NT2/D1 (cell line): ENCODE measurements around the gene IL3RA.

ENCODE experiments used
- DNase-seq: peaks from one replicate; pipeline ENCODE4 v3.0.0-alpha.2; 2011; ENCODE audit warnings: low read depth, low spot score
- H3K27me3 ChIP-seq: 2 replicates; pipeline ENCODE4 v1.6.0; 2011; ENCODE audit warnings: mild to moderate bottlenecking; ENCODE audit not compliant: insufficient read length, insufficient read depth
- H3K36me3 ChIP-seq: 2 replicates; pipeline ENCODE4 v1.6.1; 2011; ENCODE audit warnings: mild to moderate bottlenecking, low read length, mixed read lengths; ENCODE audit not compliant: insufficient read depth, insufficient read length
- H3K4me1 ChIP-seq: 2 replicates; pipeline ENCODE4 v1.5.1; 2011; ENCODE audit not compliant: insufficient read depth, insufficient read length
- H3K4me3 ChIP-seq: 2 replicates; pipeline ENCODE4 v1.5.1; 2011; ENCODE audit warnings: low read depth; ENCODE audit not compliant: insufficient read length
- H3K9ac ChIP-seq: 2 replicates; pipeline ENCODE4 v1.6.0; 2011; ENCODE audit warnings: low read depth; ENCODE audit not compliant: insufficient read length
- H3K9me3 ChIP-seq: 2 replicates; pipeline ENCODE4 v1.5.1; 2011; ENCODE audit warnings: mild to moderate bottlenecking, low read length; ENCODE audit not compliant: insufficient read depth
- SUZ12 ChIP-seq: IDR thresholded peaks from 2 replicates; pipeline ENCODE4 v1.6.1; 2011; ENCODE audit not compliant: insufficient read length, insufficient read depth; ENCODE audit errors: extremely low read depth
- YY1 ChIP-seq: IDR thresholded peaks from 2 replicates; pipeline ENCODE4 v1.6.1; 2011; ENCODE audit not compliant: insufficient read length, insufficient read depth
- ZNF274 ChIP-seq: IDR thresholded peaks from 2 replicates; pipeline ENCODE4 v1.6.1; 2011; ENCODE audit warnings: mild to moderate bottlenecking, low read depth, low read length

IL3RA gene

DNA sequence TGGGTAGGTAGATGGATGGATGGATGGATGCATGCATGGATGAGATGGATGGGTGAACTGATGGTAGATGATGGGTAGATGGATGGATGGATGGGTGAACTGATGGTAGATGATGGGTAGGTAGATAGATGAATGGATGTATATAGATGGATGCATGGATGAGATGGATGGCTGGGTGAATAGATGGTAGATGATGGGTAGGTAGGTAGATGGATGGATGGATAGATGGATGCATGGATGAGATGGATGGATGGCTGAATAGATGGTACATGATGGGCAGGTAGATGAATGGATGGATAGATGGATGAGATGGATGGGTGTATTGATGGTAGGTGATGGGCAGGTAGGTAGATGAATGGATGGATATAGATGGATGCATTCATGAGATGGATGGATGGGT lies 70.5 kb downstream of the IL3RA start:
- Histone ChIP-seq H3K9ac (no peak overlapping the region), H3K4me3 (no peak overlapping the region), H3K4me1 (peaks cover 2% of the 10 kb centered on the region), H3K27me3 (no peaks in the 10 kb centered on the region), H3K9me3 (no peaks in the 10 kb centered on the region), H3K36me3 (peaks cover 68% of the 10 kb centered on the region)
- TF ChIP-seq ZNF274 (no peak), YY1 (no peak), SUZ12 (no peak)
- no peak for DNase-seq

GRCh38 chrX:1411326-1411725 lies 74.7 kb downstream of the IL3RA start:
- no peaks in the 10 kb centered on the region for H3K9me3 ChIP-seq
- no peak for TF ChIP-seq YY1
- no peak for TF ChIP-seq SUZ12
- TF ChIP-seq ZNF274 = no peak
- no peak for DNase-seq
- no peak overlapping the region for H3K9ac ChIP-seq
- H3K4me3 ChIP-seq = no peak overlapping the region
- H3K4me1 ChIP-seq = no peaks in the 10 kb centered on the region
- no peaks in the 10 kb centered on the region for H3K27me3 ChIP-seq
- peaks cover 62% of the 10 kb centered on the region for H3K36me3 ChIP-seq

GRCh38 chrX:1412551-1413161 lies 76.1 kb downstream of the IL3RA start:
- Histone ChIP-seq H3K36me3 (peaks cover 62% of the 10 kb centered on the region), H3K9ac (no peak overlapping the region), H3K9me3 (no peaks in the 10 kb centered on the region), H3K4me3 (no peak overlapping the region), H3K27me3 (no peaks in the 10 kb centered on the region), H3K4me1 (no peaks in the 10 kb centered on the region)
- TF ChIP-seq YY1 = no peak
- TF ChIP-seq SUZ12 = no peak
- no peak for DNase-seq

- Histone ChIP-seq H3K4me3 (no peak overlapping the region), H3K9me3 (no peaks in the 10 kb centered on the region), H3K36me3 (peaks cover 72% of the 10 kb centered on the region), H3K27me3 (no peaks in the 10 kb centered on the region), H3K9ac (no peak overlapping the region), H3K4me1 (peaks cover 9% of the 10 kb centered on the region)
- DNase-seq = no peak
- no peak for TF ChIP-seq SUZ12
- TF ChIP-seq YY1 = no peak
- TF ChIP-seq ZNF274 = no peak
Measured at GRCh38 chrX:1416327-1416784, 79.8 kb downstream of the IL3RA start.

GRCh38 chrX:1416965-1417760 lies 80.6 kb downstream of the IL3RA start:
- no peak for DNase-seq
- Histone ChIP-seq H3K9me3 (no peaks in the 10 kb centered on the region), H3K27me3 (no peaks in the 10 kb centered on the region), H3K4me3 (no peak overlapping the region), H3K4me1 (peaks cover 9% of the 10 kb centered on the region), H3K9ac (no peak overlapping the region), H3K36me3 (peaks cover 70% of the 10 kb centered on the region)
- no peak for TF ChIP-seq YY1
- no peak for TF ChIP-seq ZNF274
- TF ChIP-seq SUZ12 = no peak

DNA sequence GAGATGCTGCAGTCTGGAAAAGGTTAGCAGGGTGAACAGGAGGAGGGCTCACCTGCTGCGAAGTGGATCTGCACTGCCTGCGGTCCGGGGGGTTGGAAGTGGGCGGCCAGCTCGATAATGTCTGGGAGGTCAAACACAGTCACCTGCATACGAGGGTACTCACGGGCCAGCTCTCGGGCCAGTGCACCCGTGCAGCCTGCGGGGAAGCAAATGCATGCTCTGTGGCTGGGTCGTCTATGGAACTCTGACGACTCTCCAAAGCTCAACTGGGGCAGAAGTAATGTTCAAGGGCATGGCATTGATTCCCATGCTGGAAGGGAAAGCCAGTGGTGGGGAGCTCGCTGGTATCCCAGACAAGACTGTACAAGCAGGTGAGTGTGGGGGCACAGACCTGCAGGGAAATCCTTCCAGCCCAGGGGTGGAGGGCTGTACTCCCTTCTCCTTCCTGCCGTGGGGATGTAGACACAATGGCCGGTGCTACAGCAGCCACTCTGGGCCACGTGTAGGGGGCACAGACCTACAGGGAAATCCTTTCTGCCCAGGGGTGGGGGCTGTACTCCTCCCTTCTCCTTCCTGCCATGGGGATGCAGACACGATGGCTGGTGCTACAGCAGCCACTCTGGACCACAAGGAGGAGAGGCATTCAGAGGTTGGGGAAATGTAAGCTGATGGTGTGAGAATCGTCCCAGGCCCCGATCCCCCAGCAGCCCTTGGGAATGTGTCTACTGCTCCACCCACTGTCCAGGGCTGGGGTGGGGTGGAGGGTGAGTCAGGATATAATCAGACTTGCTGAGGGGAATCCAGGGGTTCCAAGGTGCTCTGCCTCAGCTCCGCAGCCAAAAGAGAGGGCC lies 81.6 kb downstream of the IL3RA start:
- H3K9ac ChIP-seq = no peak overlapping the region
- H3K27me3 ChIP-seq = no peaks in the 10 kb centered on the region
- no peak for TF ChIP-seq YY1
- TF ChIP-seq SUZ12 = no peak
- no peak for TF ChIP-seq ZNF274
- no peak overlapping the region for H3K4me3 ChIP-seq
- peaks cover 62% of the 10 kb centered on the region for H3K36me3 ChIP-seq
- no peak for DNase-seq
- H3K4me1 ChIP-seq = peaks cover 9% of the 10 kb centered on the region
- H3K9me3 ChIP-seq = no peaks in the 10 kb centered on the region
